NK-92 treated with Interleukin-12 subunit alpha and Interleukin-12 subunit beta, amount 100 ng/mL, for 24 hours (cell line): ENCODE data around the gene FARS2.
"Not testable (repeated sequence)": the region's sequence is repeated elsewhere in the genome, so short reads cannot be mapped to it uniquely, and the experiment has no call there.

Source experiments
- DNase-seq: peaks from one replicate; lab custom pipeline; 2025; lab: John Stamatoyannopoulos, UW

FARS2 gene

GRCh38 chr6:5667737-5668136 is 406.4 kb downstream of the FARS2 start:
- no peak for DNase-seq

GRCh38 chr6:5670381-5670780 is 409.1 kb downstream of the FARS2 start:
- no peak for DNase-seq

DNA sequence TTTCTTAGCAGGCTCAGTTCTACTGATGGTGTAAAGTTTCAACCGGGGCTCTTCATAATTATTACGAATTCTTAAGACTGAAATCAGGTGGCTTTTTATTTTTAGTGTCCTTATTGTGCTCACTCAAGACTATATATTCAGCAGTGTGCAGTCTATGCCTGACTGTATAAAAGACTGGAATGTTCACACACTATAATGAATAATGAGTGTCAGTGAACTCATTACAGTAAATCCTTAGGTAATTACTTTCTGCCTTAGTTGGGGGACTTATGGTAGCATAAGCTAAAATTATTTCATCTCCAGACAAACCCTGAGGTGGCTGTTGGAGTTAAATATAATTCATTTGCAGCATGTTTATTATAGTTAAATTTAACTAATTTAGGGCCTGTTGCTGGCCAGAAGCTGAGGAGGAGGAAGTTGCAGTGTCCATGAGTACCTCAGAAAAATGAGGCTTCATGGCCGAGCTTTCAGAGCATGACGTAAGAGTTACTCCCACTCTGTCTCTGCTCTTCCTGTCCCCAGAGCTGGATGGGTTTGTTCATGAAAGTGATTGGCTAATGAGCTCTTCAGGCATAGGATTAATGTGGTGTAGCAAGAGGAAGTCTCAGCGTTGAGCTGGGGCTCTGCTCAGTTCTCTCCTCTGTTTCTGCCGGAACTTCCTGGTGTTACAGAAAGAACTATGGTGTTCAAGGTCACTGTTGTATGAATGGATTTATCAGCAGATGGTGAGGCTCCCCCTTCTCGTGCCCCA is 409.7 kb downstream of the FARS2 start:
- DNase-seq, result no peak

DNA sequence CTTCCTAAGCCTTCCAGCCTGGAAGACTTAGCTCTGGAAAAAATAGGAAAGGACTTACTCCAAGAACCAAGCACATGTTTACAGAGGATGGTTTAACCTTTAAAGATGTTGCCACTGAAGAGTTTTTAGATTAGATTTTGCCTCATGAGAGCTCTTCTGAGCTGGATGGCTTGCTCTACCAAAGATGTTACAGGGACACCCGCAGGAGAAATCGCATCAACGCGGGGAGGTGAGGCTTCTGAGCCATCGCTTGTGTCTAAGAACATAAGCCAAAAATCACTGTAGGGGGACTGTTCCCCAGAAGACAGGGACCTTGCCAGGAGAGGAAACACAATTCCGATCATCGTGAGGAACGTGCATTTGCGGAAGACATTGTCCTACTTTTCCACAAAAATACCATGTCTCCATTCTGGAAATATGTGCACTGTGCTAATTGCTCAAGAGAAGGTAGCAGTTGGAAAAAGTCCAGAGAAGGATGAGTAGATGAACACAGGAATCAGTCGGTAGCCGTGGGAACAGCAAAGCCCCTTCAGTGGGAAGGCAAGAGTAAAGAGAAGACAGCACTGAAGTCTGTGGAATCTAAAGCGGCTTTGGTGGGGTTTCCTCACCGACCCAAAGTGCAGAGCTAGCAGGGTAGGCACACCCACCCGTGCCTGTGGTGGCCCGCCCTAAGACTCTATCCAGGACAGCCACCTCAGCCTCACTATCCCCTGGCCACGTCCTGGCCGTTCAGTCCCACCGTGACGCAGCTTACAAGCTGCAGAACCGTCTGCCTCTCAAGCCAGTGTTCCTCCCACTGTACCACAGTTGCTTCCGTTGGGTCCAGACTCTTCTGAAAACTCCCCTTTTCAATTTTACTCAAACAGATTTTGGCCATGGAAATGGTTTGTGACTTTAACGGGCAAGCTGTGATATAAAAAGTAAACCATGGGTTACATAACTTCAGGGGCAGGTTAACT is 410.6 kb downstream of the FARS2 start:
- no peak for DNase-seq

GRCh38 chr6:5672581-5673011 is 411.3 kb downstream of the FARS2 start:
- no peak for DNase-seq

DNA sequence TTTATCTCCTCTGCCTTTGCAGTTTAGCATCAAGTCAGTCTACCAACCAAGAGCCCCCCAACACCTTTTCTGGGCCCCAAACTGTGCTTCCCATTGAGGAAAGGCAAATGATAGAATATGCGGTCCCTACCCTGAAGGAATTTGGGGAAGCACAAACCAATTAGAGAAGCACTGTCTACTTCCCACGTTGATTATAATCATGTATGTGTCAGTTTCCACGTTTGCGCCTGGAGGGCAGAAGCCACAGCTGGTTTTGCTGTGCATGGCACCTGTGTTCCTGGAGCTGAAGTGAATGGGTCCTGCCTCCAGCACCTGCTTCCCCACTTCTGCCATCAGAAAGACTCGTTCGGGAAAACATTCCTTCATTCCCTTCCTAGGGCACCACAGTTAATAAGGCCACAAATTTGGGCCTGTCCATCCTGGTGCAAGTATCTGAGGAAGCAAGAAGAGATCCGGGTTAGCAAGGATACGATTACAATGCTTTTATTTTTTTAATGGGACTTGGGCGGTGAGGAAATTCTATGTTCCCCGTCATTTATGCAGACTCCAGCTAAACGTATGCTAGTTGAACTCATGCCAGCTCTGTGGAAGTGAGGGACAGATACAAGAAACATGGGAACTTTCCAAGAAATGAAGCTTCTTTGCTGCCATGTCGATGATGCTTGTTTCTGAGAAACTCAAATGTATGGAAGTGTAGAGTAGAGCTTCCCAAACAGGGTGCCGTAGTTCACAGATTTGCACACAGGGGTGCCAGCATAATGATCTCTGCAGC is 411.9 kb downstream of the FARS2 start:
- DNase-seq, result no peak

- no peak for DNase-seq
Measured at GRCh38 chr6:5674141-5674540, 412.8 kb downstream of the FARS2 start.

DNA sequence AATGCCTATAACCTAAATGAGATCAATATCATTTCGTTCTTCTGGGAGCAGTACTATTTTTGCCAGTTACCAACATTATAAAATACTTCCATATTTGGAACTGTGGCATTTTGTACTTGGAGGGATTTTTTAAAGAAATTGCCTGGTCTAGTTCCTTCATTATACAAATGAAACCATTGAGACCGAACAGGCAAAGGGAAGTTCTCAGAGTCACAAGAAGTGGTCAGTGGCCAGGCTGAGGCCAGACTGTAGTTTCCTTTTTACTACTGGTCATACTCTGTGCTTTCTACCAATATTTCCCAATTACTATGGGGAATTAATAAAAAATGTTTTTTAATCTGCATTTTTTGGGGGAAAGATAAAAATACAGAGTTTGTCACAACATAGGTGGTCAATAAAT is 413.4 kb downstream of the FARS2 start:
- DNase-seq, result no peak

DNA sequence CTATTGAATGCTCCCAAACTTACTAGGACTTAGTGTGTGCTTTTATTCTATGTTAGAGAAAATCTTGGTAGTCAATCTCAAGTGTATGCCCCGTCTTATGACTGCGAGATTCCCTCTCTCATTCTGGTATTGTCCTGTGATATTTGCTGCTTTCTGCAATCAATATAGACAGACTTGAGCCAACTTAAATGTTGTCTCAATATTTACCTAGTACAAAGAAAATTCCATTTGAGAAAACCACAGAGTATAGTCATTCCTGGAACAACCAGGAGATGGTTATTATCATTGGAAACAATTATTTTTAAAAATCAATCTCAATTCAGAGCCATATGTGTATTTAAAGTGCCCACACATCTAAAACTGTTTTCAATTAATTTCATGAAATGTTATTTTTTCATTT is 415.4 kb downstream of the FARS2 start:
- no peak for DNase-seq

GRCh38 chr6:5677219-5678000 is 416.1 kb downstream of the FARS2 start:
- no peak for DNase-seq

GRCh38 chr6:5679270-5679669 is 418.0 kb downstream of the FARS2 start:
- no peak for DNase-seq

GRCh38 chr6:5679691-5680090 is 418.4 kb downstream of the FARS2 start:
- DNase-seq, result no peak

- no peak for DNase-seq
Measured at GRCh38 chr6:5680095-5680494, 418.8 kb downstream of the FARS2 start.

- DNase-seq, result no peak
Measured at GRCh38 chr6:5681480-5681879, 420.2 kb downstream of the FARS2 start.

GRCh38 chr6:5682530-5682929 is 421.2 kb downstream of the FARS2 start:
- DNase-seq, result no peak

DNA sequence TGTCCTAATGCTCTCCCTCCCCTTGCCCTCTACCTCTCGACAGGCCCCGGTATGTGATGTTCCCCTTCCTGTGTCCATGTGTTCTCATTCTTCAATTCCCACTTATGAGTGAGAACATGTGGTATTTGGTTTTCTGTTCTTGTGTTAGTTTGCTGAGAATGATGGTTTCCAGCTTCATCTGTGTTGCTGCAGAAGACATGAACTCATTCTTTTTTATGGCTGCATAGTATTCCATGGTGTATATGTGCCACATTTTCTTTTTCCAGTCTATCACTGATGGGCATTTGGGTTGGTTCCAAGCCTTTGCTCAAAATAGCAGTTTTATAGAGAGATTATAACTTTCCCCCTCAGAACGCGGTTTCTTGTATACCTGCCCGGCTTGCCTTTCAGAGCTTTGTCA is 422.4 kb downstream of the FARS2 start:
- not testable (repeated sequence) for DNase-seq

GRCh38 chr6:5684320-5685053 is 423.2 kb downstream of the FARS2 start:
- no peak for DNase-seq

GRCh38 chr6:5693225-5694145 is 432.2 kb downstream of the FARS2 start:
- no peak for DNase-seq
